Adipocyte (in vitro differentiated cells): ENCODE results near the gene PTPN7.
A peak's percentile ranks its signal among the peaks of the same experiment; 100 is the strongest.
"Not testable (repeated sequence)": the region's sequence is repeated elsewhere in the genome, so short reads cannot be mapped to it uniquely, and the experiment has no call there.

Experiments
- DNase-seq: peaks from one replicate; pipeline ENCODE4 v3.0.0-alpha.2; 2015; ENCODE audit warnings: low read depth
- H3K27me3 ChIP-seq: replicated peaks from 2 replicates; pipeline ENCODE4 v1.7.0; 2013; ENCODE audit warnings: mild to moderate bottlenecking, low read length, moderate library complexity; ENCODE audit not compliant: control insufficient read depth, insufficient read depth
- H3K36me3 ChIP-seq: 2 replicates; pipeline ENCODE4 v1.7.0; 2013; ENCODE audit warnings: low read length, mild to moderate bottlenecking, moderate library complexity; ENCODE audit not compliant: control insufficient read depth, insufficient read depth, severe bottlenecking
- H3K4me1 ChIP-seq: 2 replicates; pipeline ENCODE4 v1.7.0; 2013; ENCODE audit warnings: mild to moderate bottlenecking, low read length, moderate library complexity; ENCODE audit not compliant: control insufficient read depth, insufficient read depth
- H3K4me3 ChIP-seq: 2 replicates; pipeline ENCODE4 v1.7.0; 2013; ENCODE audit warnings: mild to moderate bottlenecking, low read length, moderate library complexity
- H3K9ac ChIP-seq: 2 replicates; pipeline ENCODE4 v1.7.0; 2013; ENCODE audit warnings: mild to moderate bottlenecking, low read length, moderate library complexity
- H3K9me3 ChIP-seq: 2 replicates; pipeline ENCODE4 v1.7.0; 2013; ENCODE audit warnings: mild to moderate bottlenecking, low read length, moderate library complexity; ENCODE audit not compliant: control insufficient read depth

Gene PTPN7

GRCh38 chr1:202187697-202188407, 27.4 kb upstream of the PTPN7 start:
- no peaks in the 10 kb centered on the region for H3K36me3 ChIP-seq
- H3K27me3 ChIP-seq, result peaks cover 33% of the 10 kb centered on the region
- no peaks in the 10 kb centered on the region for H3K9me3 ChIP-seq
- no peak overlapping the region for H3K4me3 ChIP-seq
- no peak overlapping the region for H3K9ac ChIP-seq
- no peak for DNase-seq
- H3K4me1 ChIP-seq, result peaks cover 7% of the 10 kb centered on the region

GRCh38 chr1:202187041-202187671, 26.8 kb upstream of the PTPN7 start:
- H3K9ac ChIP-seq, result no peak overlapping the region
- no peak overlapping the region for H3K4me3 ChIP-seq
- no peaks in the 10 kb centered on the region for H3K9me3 ChIP-seq
- no peak for DNase-seq
- H3K27me3 ChIP-seq, result peaks cover 34% of the 10 kb centered on the region
- no peaks in the 10 kb centered on the region for H3K36me3 ChIP-seq
- peaks cover 7% of the 10 kb centered on the region for H3K4me1 ChIP-seq

DNA sequence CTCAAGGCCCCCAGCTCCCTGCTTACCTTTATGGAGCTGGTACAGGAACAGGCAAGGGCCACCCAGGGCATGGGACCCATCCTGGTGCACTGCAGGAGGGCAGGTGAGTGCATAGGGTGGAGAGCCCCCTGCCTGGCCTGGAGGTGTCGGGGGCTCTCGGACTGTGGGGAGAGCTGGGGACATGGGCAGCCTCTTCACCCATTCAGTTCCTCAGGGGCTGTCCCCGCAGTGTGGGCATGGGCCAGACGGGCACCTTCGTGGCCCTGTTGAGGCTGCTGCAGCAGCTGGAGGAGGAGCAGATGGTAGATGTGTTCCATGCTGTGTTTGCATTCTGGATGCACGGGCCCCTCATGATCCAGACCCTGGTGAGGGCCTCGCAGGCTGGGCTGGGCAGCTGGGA, 25.9 kb upstream of the PTPN7 start:
- no peak for DNase-seq
- no peak overlapping the region for H3K4me3 ChIP-seq
- H3K27me3 ChIP-seq, result peaks cover 43% of the 10 kb centered on the region
- peaks cover 7% of the 10 kb centered on the region for H3K4me1 ChIP-seq
- no peak overlapping the region for H3K9ac ChIP-seq
- no peaks in the 10 kb centered on the region for H3K36me3 ChIP-seq
- no peaks in the 10 kb centered on the region for H3K9me3 ChIP-seq

DNA sequence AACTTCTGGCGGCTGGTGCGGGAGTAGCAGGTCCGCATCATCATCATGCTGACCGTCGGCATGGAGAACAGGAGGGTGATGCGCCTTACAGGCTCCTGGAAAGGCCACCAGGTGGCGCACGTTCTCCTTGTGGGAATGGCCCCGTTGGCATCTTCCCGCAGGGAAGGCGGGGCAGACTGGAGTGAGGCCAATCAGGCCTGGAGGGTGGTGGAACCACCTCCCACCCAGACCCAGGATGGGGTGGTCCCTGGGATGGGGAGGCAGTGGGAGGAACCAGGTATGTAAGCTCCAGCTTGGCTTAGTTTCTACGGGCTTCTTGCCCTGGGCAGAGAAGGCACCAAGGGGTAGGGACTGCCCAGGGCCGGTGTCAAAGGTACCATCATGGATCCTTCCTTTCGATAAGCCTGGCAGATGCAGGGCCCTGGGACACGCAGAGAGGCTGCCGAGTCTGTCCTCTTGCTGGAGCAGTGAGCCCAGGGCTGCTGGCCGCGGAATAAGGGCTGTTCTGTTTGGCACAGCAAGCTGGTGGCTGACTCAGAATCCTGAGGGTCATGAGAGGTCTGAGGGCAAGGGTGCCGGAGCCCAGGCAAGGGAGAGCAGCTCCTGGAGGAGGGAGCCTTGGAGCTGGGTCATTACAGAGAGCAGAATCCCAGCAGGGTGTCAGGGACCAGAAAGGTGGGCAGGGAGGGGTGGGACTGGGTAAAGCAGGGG, 24.5 kb upstream of the PTPN7 start:
- peak; percentile 95 for DNase-seq
- H3K4me1 ChIP-seq, result peaks cover 7% of the 10 kb centered on the region

DNA sequence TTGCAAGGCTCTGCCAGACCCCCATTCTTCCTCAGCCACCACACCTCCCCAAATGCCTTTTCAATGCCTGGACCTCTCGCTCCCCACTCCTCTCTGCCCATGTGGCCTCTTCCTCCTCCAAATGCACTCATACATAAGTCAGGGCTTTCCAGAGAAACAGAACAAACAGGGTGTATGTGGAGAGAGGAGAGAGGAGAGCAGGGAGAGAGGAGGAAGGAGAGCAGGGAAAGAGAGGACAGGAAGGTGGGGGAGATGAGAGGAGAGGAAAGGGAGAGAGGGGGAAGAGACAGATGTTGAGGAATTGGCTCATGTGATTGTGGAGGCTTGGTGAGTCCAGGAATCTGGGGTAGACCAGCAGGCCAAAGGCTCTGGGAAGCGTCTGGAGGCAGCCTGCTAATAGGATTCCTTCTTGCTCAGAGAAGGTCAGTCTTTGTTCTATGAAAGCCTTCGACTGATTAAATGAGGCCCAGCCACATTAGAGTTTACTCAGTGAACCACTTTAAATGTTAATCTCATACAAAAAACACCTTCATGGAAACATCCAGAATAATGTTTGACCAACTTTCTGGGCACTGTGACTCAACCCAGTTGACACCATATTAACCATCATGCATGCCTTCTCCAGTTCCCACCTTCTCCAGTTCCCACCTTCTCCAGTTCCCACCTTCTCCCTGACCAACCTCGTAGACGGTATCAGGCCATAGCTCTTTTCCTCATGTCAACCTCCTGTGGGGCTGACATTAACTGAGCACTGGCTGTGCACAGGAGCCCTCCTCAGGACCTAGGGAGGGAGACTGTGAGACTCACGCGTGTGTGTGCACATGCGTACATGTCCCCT, 21.9 kb upstream of the PTPN7 start:
- Histone ChIP-seq H3K4me3 (no peak overlapping the region), H3K9me3 (no peaks in the 10 kb centered on the region), H3K27me3 (peaks cover 62% of the 10 kb centered on the region), H3K9ac (no peak overlapping the region), H3K4me1 (peaks cover 7% of the 10 kb centered on the region), H3K36me3 (no peaks in the 10 kb centered on the region)
- DNase-seq, result no peak

More for the DNA sequence above, 24.5 kb upstream of the PTPN7 start:
- Histone ChIP-seq H3K4me3 (no peak overlapping the region), H3K9ac (no peak overlapping the region), H3K27me3 (peaks cover 51% of the 10 kb centered on the region), H3K9me3 (no peaks in the 10 kb centered on the region), H3K36me3 (no peaks in the 10 kb centered on the region)

GRCh38 chr1:202181586-202181985, 21.2 kb upstream of the PTPN7 start:
- peaks cover 69% of the 10 kb centered on the region for H3K27me3 ChIP-seq
- peaks cover 7% of the 10 kb centered on the region for H3K4me1 ChIP-seq
- H3K4me3 ChIP-seq, result no peak overlapping the region
- no peak overlapping the region for H3K9ac ChIP-seq
- H3K36me3 ChIP-seq, result no peaks in the 10 kb centered on the region
- H3K9me3 ChIP-seq, result no peaks in the 10 kb centered on the region
- no peak for DNase-seq

GRCh38 chr1:202180751-202181139, 20.3 kb upstream of the PTPN7 start:
- peaks cover 70% of the 10 kb centered on the region for H3K27me3 ChIP-seq
- H3K9ac ChIP-seq, H3K9me3 ChIP-seq, DNase-seq, H3K4me1 ChIP-seq, H3K36me3 ChIP-seq, H3K4me3 ChIP-seq: not testable (repeated sequence)

- H3K27me3 ChIP-seq, result peaks cover 66% of the 10 kb centered on the region
- H3K9me3 ChIP-seq, result no peaks in the 10 kb centered on the region
- H3K9ac ChIP-seq, result no peak overlapping the region
- DNase-seq, result no peak
- no peak overlapping the region for H3K4me3 ChIP-seq
- peaks cover 4% of the 10 kb centered on the region for H3K4me1 ChIP-seq
- H3K36me3 ChIP-seq, result no peaks in the 10 kb centered on the region
Observed at GRCh38 chr1:202179828-202180750, 19.7 kb upstream of the PTPN7 start.

- no peaks in the 10 kb centered on the region for H3K4me1 ChIP-seq
- no peaks in the 10 kb centered on the region for H3K9me3 ChIP-seq
- peaks cover 54% of the 10 kb centered on the region for H3K27me3 ChIP-seq
- no peak overlapping the region for H3K9ac ChIP-seq
- H3K4me3 ChIP-seq, result no peak overlapping the region
- no peak for DNase-seq
- no peaks in the 10 kb centered on the region for H3K36me3 ChIP-seq
Observed at GRCh38 chr1:202176949-202177927, 16.8 kb upstream of the PTPN7 start.
